ENCODE data around the gene PGGT1B. TPM values are rescaled to one million over a fixed set of nuclear protein-coding genes. Genes with fewer than 3 reads are reported as not detected.

The PGGT1B gene
- total and polyA plus RNA-seq, 2 donors from 2014 or later = 7.1 to 51.1 TPM

DNA sequence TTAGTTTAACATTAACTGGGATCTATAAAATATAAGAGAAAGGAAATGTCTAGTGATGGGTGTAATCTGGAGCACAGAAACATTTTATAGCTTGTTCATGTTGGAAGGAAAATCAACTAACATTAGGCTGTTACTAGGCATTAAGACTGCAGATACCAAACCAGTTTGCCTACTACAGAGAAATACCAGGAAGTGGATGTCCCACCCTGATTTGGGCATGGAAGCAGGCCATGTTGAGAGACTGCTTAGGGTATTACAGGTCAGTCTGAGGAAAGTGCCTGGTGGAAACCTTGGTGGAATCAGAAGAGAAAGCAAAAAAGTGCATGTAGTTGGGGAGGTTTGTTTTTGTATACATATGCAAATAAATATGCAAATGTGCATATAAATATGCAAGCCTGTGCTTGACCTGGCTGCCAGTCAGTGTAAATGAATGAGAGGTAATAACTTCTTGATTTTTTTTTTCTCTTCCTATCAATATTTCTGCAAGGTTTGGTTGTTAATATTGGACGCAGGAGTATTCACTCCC is 43.4 kb upstream of the PGGT1B start:
- Histone ChIP-seq H3K4me3 (ENCODE audit: low read length in 3 of 3) (no peak overlapping the region), H3K9me3 (ENCODE audit: control insufficient read depth in 2 of 3, insufficient read depth in 1 of 3, low read length in 3 of 3) (no peaks in the 10 kb centered on the region), H3K27ac (ENCODE audit: low read depth in 2 of 2, low read length in 2 of 2) (no peak overlapping the region), H3K27me3 (ENCODE audit: control insufficient read depth, insufficient read depth, low read length) (no peaks in the 10 kb centered on the region), H3K4me1 (ENCODE audit: control insufficient read depth in 2 of 3, insufficient read depth in 2 of 3, low read depth in 1 of 3, low read length in 3 of 3) (no peaks in the 10 kb centered on the region), H3K9ac (ENCODE audit: low read length in 3 of 3) (no peak overlapping the region), H3K36me3 (ENCODE audit: control insufficient read depth in 2 of 3, insufficient read depth in 3 of 3, low read length in 3 of 3) (no peaks in the 10 kb centered on the region)
- intact Hi-C loops (cut with DNase I) = no loop called here
- DNase-seq (peak in 1 of 5 donors; percentile 47), FAIRE-seq (no peak)
- TF ChIP-seq, protein P1, sequence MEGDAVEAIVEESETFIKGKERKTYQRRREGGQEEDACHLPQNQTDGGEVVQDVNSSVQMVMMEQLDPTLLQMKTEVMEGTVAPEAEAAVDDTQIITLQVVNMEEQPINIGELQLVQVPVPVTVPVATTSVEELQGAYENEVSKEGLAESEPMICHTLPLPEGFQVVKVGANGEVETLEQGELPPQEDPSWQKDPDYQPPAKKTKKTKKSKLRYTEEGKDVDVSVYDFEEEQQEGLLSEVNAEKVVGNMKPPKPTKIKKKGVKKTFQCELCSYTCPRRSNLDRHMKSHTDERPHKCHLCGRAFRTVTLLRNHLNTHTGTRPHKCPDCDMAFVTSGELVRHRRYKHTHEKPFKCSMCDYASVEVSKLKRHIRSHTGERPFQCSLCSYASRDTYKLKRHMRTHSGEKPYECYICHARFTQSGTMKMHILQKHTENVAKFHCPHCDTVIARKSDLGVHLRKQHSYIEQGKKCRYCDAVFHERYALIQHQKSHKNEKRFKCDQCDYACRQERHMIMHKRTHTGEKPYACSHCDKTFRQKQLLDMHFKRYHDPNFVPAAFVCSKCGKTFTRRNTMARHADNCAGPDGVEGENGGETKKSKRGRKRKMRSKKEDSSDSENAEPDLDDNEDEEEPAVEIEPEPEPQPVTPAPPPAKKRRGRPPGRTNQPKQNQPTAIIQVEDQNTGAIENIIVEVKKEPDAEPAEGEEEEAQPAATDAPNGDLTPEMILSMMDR (IDR thresholded peaks at IDR 0.05; ENCODE audit: borderline replicate concordance, extremely low read depth, insufficient read depth) = no peak

DNA sequence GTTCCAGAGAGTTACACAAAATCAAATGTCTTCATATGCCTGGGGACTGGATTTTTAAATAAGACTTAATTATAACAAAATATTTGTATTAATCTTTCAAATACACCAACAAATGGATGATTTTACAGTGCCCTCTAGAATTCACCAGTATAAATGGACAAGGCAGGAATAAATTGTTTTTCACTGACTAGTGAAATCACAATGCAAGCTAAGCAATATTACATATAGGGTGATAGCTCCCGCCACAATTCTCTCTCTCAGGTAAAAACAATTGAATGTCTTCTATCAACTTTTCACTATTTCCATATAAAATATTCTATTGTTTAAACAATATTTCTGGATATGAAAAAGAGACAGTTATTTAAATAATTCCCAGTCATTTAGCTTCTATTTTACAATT is 41.8 kb upstream of the PGGT1B start:
- no peak for FAIRE-seq
- Histone ChIP-seq H3K4me1 (ENCODE audit: control insufficient read depth in 2 of 3, insufficient read depth in 2 of 3, low read depth in 1 of 3, low read length in 3 of 3) (no peaks in the 10 kb centered on the region), H3K9ac (ENCODE audit: low read length in 3 of 3) (no peak overlapping the region), H3K27me3 (ENCODE audit: control insufficient read depth, insufficient read depth, low read length) (no peaks in the 10 kb centered on the region), H3K9me3 (ENCODE audit: control insufficient read depth in 2 of 3, insufficient read depth in 1 of 3, low read length in 3 of 3) (no peaks in the 10 kb centered on the region), H3K36me3 (ENCODE audit: control insufficient read depth in 2 of 3, insufficient read depth in 3 of 3, low read length in 3 of 3) (no peaks in the 10 kb centered on the region), H3K4me3 (ENCODE audit: low read length in 3 of 3) (no peak overlapping the region), H3K27ac (ENCODE audit: low read depth in 2 of 2, low read length in 2 of 2) (no peak overlapping the region)
- intact Hi-C loops (cut with DNase I) = no loop called here
- TF ChIP-seq, protein P1 (IDR thresholded peaks at IDR 0.05; ENCODE audit: borderline replicate concordance, extremely low read depth, insufficient read depth) = no peak
- DNase-seq = no peak

DNA sequence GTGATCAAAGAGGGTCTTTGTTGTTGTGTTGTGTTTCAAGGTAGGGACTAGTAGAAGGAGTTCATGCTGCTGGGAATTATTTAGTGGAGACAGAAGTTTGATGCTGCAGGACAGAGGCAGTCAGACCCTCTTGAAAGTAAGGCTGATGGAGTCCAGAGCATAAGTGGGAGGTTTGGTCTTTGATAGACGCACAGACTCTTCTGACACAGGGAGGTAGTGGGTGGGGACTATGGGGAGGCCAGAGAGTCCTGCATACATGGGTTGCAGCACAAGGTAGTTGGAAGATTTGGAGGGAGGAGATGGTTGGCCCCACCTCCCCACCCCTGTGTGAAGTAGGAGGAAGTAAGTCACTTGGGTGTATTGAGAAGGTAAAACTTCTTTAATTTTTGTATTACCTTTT is 36.1 kb upstream of the PGGT1B start:
- TF ChIP-seq, protein P1 (IDR thresholded peaks at IDR 0.05; ENCODE audit: borderline replicate concordance, extremely low read depth, insufficient read depth) = no peak
- no peak for FAIRE-seq
- H3K4me1 ChIP-seq (ENCODE audit: control insufficient read depth in 2 of 3, insufficient read depth in 2 of 3, low read depth in 1 of 3, low read length in 3 of 3) = peaks cover 0 to 3% (median 0%) of the 10 kb centered on the region in 3 donors

DNA sequence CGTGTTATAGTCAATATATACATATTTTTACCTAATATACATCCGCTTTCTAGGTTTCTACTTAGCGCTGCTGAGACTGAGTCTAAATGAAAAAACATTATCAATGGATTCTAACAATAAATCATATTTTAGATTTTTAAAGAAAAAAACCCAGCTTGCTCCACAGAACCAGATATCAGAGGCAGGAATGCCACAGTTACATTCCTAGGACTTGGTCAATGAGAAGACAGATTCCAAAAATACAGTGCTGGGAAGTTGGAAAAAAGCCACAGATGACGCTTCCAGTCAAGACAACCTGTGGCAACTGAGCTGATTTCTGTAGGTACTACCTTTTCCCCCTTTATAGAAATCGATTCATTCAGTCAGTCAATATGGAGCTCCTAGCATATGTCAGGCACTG is 34.4 kb upstream of the PGGT1B start:
- Histone ChIP-seq H3K36me3 (ENCODE audit: control insufficient read depth in 2 of 3, insufficient read depth in 3 of 3, low read length in 3 of 3) (no peaks in the 10 kb centered on the region), H3K9ac (ENCODE audit: low read length in 3 of 3) (no peak overlapping the region), H3K27me3 (ENCODE audit: control insufficient read depth, insufficient read depth, low read length) (no peaks in the 10 kb centered on the region), H3K27ac (ENCODE audit: low read depth in 2 of 2, low read length in 2 of 2) (no peak overlapping the region), H3K4me3 (ENCODE audit: low read length in 3 of 3) (no peak overlapping the region), H3K4me1 (ENCODE audit: control insufficient read depth in 2 of 3, insufficient read depth in 2 of 3, low read depth in 1 of 3, low read length in 3 of 3) (peaks cover 0 to 3% (median 0%) of the 10 kb centered on the region in 3 donors), H3K9me3 (ENCODE audit: control insufficient read depth in 2 of 3, insufficient read depth in 1 of 3, low read length in 3 of 3) (no peaks in the 10 kb centered on the region)
- DNase-seq (peak in 2 of 5 donors; percentile 22 to 31), FAIRE-seq (no peak)
- intact Hi-C loops (cut with DNase I) = no loop called here
- TF ChIP-seq, protein P1 (IDR thresholded peaks at IDR 0.05; ENCODE audit: borderline replicate concordance, extremely low read depth, insufficient read depth) = no peak

More for the DNA sequence above, 36.1 kb upstream of the PGGT1B start:
- Histone ChIP-seq H3K4me3 (ENCODE audit: low read length in 3 of 3) (no peak overlapping the region), H3K36me3 (ENCODE audit: control insufficient read depth in 2 of 3, insufficient read depth in 3 of 3, low read length in 3 of 3) (no peaks in the 10 kb centered on the region), H3K9me3 (ENCODE audit: control insufficient read depth in 2 of 3, insufficient read depth in 1 of 3, low read length in 3 of 3) (no peaks in the 10 kb centered on the region), H3K27ac (ENCODE audit: low read depth in 2 of 2, low read length in 2 of 2) (no peak overlapping the region), H3K9ac (ENCODE audit: low read length in 3 of 3) (no peak overlapping the region), H3K27me3 (ENCODE audit: control insufficient read depth, insufficient read depth, low read length) (no peaks in the 10 kb centered on the region)
- intact Hi-C loops (cut with DNase I) = no loop called here
- DNase-seq = no peak

All from kidney (tissue), 14 donors.